KBM-7 (cell line): ENCODE results near the gene ASB7.
"Not testable (repeated sequence)": the region's sequence is repeated elsewhere in the genome, so short reads cannot be mapped to it uniquely, and the experiment has no call there.

ENCODE experiments used
- DNase-seq: peaks from one replicate; pipeline ENCODE4 v3.0.0-alpha.2; 2015
- in situ Hi-C: fragments of 300-500 bp; cut with MboI; formaldehyde crosslinking; loops from 2 replicates; pipeline ENCODE4 v1.14.3; 2020; ENCODE audit warnings: low sequenced_read_pairs, low pct_unique_long_range_greater_than_20kb, mixed read lengths

Gene ASB7

DNA sequence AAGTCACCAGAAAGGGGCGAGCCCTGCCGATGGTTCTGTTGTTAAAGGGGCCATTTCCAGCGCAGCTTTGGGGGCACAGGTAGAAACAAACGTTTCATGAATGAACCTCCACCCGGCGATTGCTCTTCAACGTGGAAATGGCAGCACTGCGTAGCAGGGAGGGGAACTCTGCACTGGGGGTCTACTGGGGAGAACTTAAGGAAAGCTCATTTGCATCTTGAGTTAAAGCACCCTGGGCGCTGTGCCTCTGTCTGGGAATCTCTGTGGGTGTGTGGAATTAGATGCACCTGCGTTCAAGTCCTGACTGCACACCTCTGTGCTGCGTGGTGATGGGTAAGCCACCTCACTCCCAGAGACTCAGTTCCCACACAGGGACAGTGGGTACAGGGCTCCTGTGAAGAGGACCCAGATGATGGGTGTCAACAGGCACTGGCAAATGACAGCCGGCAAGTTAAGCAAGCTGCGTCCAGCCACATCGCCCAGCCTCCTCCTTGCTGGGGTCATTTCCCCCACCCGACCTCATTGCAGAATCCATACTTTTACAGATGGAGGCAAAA lies 68.8 kb downstream of the ASB7 start:
- in situ Hi-C loops = no loop called here
- DNase-seq = no peak

DNA sequence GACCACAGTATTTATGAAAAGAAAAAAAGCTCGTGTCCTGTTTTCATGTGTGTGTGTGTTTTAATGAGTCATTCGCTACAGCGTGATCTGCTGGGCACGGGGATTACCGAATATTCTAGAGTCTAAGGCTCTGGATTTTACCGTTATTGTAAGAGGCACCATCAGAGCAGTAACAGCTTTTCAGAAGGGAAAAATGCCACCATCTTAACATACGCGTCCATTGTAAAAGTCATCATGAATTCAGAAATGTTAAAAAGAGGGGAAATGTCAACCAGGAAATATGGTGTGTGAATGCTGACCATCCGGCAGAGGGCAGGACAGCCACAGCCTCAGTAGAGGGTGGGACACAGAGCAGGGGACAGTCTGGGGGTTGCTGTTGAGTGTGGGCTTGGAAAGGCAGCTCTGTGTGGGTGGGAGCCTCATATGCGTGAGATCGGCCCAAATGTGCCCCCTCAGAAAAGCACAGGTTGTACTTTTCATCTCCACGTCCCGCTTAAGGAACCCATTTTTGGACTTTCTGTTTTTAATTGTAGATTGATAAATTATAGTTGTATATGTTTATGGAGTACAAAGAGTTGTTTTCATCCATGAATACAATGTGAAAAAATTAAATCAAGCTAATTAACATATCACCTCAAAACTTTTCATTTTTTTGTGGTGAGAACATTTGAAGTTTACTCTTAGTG lies 69.6 kb downstream of the ASB7 start:
- in situ Hi-C loops = no loop called here
- peak; percentile 45 for DNase-seq

DNA sequence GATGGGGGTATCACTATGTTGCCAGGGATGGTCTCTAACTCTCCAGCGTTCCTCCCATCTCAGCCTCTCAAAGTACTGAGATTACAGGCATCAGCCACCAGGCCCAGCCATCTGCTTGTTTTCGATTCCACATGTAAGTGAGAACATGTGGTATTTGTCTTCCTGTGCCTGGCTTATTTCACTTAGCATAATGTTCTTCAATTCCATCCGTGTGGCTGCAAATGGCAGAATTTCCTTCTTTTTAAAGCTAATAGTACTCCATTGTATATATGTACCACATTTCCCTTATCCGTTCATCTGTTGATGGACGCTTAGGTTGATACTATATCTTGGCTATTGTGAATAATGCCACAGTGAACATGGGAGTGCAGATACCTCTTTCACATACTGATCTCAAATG lies 70.6 kb downstream of the ASB7 start:
- no peak for DNase-seq
- in situ Hi-C loops = no loop called here

DNA sequence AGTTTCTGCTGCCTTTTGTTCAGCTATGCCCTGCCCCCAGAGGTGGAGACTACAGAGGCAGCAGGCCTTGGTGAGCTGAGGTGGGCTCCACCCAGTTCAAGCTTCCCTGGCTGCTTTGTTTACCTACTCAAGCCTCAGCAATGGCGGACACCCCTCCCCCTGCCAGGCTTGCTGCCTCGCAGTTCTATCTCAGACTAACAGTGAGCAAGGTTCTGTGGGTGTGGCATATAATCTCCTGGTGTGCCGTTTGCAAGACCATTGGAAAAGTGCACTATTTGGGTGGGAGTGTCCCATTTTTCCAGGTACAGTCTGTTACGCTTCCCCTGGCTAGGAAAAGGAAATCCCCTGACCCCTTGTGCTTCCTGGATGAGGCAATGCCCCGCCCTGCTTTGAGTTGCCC lies 76.8 kb downstream of the ASB7 start:
- DNase-seq, in situ Hi-C loops: not testable (repeated sequence)

DNA sequence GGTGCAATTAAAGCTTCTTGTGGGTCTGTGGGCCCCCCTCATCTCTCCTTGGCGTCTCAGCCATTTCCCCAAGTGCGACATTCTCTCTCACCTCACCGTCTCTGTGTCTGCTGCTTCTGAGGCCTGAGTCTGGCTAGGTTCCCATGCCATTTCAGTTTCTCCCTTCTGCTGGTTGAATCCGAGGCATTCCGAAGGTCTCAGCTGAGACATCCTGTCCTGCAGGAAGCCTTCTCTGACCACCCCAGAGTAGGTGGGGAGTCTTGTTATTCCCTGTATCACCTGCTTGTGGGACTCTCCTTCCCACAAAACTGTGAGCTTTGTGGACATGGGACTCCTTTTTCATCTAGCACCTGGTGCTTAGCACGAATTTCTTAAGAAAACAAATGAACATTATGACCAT lies 78.3 kb downstream of the ASB7 start:
- in situ Hi-C loops = no loop called here

DNA sequence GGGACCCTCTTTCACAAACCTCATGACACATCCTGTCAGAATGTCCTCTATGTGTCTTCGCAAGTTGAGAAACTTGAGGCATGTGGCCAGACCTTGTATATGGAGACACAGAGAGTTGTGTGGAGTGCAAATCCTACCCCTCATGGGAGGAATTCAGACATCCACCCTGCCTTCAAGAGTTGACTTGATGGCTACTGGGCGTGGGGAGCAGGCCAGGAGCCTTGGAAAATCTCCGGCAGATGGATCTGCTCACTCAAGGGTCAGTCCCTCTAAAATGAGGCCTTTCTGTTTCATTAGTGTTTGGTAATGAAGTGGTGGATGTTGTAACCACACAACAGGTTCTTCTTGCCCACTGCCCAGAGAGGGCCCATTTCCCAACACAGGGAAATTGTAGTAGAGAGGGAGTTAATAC lies 79.0 kb downstream of the ASB7 start:
- DNase-seq = no peak

More for the DNA sequence above, 78.3 kb downstream of the ASB7 start:
- DNase-seq = no peak

DNA sequence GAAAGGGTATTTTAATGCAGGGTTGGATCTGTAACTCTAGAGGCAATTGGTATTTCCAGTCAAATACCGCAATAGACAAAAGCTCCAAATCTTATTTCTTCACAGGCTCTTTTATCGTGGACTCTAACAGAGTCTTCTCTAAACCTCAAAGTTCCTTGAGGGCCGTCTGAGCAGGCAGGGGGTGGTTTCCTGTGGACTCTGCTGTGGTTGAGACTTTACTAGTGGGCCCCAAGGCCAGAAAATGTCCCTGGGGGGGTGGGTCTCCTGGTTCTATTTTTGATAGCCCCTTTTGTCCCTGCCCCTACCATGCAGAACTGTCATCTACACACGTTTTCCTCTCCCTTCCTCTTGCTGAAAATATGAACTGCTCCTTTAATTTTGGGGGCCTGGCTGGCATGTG lies 80.1 kb downstream of the ASB7 start:
- in situ Hi-C loops = no loop called here
- no peak for DNase-seq

More for the DNA sequence above, 79.0 kb downstream of the ASB7 start:
- in situ Hi-C loops = no loop called here

DNA sequence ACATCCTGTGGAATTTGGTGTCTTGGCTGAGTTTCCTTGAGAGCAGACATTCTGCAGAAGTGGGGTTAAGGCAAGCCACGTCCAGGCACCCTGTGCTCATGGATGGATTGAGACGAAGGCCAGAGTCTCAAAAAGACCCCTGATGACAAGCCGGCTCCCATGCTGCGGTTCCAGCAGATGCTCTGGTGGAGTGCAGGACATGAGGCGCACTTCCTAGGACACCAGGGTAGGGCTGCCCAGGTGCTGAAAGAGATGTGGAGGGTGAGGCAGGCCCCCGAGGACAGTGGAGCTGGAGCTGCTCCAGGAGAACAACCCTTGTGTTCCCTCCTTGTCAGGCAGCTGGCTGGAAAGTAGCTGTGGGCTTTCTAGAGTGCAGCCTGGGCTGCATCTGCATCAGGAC lies 81.0 kb downstream of the ASB7 start:
- in situ Hi-C loops = no loop called here
- no peak for DNase-seq

DNA sequence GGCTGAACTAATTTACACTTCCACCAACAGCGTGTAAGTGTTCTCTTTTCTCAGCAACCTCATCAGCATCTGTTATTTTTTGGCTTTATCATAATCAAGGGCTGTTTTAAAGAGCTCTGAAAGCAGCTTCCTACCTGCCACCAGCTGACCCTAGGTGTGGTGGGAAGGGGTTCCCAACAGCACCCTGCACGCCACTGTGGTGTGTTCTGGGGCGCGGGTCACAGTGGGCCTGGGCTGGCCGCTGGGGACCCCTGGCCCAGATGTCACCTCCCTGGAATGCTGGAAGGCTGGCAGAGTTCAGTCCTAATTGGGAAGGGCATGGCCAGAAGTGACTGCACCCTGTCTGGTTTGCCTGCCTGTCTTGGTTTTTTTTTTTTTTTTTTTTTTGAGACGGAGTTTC lies 82.2 kb downstream of the ASB7 start:
- in situ Hi-C loops = no loop called here
- no peak for DNase-seq

DNA sequence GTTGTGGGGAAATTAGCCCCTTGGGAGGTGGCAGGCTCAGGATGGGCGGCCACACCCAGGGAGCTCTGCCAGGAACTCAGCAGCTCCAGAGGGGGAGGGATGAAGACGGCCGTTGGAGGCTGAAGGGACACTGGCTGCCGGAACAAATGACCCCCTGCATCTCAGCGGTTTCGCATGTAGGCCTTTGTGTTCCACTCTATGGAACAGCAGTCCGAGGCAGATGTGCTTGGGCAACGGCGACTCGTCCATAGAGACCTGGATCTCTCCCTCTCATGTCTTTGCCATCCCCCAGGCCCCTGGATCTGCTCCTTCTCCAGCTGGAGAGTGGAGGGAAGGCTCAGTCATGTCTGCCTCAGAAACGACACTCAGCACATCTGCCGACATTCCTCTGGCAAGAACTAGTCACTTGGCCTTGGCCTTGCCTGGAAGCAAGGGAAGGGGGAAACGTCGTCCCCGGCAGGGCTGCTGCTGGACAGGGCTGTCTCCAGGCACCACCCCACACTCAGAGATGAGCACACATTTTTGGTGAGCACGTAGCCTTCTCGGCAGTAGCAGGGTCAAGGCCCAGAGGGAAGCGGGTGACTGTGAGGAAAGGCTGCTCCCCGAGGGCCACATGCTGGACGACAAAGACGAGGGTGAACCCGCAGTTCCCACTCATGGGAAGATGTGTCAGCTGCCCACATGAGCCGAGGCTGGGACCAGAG lies 83.8 kb downstream of the ASB7 start:
- DNase-seq = no peak
- in situ Hi-C loops = no loop called here

DNA sequence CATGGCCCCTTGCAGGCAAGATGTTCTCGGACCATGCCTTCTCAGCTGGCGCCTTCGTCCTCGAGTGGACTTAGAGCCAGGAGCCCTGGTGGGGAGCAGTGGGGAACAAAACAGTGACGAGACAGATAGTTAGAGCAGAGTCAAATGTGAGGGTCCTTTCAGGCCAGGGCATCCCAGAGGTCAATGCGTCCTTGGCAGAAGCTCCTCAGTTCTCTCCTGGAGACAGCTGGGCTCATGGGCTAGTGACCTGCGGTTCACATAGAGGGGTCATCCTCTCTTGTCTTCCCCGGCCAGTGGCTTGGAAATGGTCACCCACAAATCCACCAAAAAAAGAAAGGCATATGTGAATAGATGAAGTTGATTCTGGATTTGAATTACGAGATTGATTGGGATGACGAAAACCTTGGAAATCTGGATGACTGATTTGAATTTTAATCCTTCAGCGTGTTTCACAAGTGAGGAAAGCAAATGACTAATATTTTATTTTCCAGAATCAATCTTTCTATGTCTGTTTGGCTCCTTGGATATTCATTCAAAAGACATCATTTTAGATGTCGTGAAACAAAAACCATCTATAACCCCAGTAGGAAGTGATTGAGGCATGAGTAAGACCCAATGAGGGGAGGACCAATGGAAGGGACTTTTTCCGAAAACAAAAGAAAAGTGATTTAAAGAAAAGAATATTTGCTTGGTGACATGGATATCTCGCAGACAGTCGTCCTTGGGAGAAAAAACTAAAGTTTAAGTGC lies 84.5 kb downstream of the ASB7 start:
- in situ Hi-C loops = no loop called here
- DNase-seq = no peak

DNA sequence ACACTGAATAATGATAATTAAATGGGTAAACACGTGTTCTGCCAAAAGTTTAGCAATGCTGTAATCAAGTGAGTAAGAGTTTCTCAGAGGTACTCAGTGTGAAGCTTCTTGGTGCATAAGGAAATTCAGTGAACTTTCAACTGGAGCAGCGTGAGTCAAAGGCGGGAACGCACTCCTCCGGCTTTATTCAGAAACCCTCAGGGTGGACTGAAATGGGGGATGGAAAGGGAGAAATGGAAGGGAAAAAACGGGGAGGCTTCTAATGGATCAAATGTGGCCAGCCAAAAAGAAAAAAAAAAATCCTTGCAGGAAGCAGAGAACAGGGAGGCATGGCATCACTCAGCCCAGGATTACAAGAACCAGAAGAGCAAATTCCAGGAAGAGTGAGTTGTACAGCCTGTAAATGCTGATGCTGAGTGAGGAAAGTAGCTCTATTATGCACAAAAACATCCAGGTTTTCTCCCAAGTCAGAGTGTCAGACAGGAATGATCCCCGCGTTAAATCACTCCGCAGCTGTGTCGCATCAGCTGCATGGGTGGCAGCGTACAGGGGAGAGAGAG lies 85.3 kb downstream of the ASB7 start:
- in situ Hi-C loops = no loop called here
- no peak for DNase-seq

DNA sequence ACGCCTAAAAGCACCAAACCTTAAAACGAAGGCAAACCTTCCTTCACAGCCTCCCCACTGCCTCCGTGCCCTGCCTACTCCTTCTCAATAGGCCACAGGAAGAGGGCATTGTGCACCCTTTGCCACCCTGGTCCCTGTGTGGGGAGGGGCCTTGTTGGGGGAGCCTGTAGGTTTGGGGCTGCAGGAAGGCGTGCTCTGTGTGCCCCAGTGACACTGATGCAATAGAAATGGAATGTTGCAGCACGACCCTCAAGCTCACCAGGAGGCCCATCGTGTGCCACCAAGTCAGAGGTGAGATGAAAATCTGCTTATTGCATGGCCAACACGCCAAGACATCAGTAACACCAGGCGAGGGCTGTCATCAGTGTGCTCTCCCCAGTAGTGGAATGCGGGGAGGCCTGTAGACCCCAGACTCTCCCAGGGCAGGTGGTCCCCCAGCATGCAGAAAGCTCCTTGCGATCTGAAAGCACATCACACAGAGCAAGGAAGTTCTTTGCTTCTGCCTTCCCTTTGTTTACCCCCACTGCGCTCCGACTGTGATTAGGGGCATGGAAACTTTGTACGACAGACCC lies 86.2 kb downstream of the ASB7 start:
- no peak for DNase-seq
- in situ Hi-C loops = no loop called here

DNA sequence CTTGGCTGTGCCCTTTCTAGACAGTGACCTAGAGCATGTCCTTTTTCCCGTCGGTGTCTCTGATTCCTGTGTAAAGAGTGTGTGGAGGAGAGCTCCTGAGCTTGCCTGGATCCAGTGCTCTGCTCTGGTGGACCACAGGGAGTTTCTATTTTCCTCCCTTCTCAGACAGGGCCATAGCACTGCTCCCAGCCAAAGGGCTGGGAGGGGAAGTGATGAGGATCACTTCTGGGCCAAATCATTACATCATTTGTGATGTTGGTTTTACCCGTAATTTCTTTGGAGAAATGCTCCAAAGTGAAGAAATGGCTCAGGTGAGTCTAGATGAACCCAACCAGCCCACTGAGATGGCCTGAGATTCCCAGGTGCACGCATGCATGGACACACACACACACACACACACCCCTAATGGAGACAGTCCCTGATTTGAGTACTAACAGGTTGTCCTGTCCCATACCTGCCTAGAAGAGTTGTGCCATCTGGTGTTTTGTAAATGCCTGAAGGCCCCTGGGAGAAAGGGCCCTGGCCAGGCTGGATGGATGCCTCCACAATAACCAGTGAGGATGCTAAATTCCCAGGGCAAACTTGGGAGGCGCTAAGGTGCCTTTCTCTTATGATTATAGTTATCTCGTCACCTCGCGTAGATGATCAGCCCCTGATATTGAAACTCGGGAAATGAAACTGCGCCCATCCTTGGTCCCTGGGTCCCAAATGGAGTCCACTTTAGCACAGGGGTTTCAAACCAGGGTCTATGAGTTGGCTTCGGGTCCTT lies 86.9 kb downstream of the ASB7 start:
- in situ Hi-C loops = no loop called here

DNA sequence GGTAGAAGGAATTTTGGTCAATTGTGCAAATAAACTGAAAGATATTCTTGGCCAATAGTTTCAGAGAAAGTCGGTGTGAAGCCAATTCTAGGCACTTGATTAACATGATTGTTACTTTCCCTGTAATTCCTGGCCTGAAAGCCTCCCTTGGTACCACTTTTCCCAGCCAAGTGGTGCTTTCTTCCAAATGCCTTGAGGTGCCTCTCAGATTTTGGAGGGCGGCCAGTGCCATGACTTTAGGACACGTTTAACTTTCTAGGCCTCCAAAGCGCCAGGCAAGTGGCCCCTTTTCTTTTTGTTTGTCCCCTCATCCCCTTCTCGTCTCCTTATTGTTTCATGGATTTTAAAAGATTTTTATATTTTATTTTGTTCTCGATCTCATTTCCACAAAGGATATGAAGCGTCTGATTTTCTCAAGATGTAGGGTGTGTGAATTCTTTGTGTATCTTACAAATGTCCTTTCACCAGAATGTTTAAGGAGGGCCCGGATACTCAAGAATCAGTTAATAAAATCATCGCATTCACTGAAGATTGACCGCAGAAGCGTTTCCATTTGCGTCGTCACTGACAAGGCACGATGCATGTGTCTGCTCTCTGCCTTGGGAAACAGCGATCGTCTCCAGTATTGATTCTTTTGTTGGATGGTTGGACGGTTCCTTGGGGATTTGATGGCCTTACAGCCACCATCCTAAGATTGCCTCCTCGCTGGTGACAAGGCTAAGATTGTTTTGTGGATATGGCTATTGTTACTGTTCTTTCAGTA lies 87.8 kb downstream of the ASB7 start:
- no peak for DNase-seq
- in situ Hi-C loops = no loop called here

More for the DNA sequence above, 86.9 kb downstream of the ASB7 start:
- no peak for DNase-seq

DNA sequence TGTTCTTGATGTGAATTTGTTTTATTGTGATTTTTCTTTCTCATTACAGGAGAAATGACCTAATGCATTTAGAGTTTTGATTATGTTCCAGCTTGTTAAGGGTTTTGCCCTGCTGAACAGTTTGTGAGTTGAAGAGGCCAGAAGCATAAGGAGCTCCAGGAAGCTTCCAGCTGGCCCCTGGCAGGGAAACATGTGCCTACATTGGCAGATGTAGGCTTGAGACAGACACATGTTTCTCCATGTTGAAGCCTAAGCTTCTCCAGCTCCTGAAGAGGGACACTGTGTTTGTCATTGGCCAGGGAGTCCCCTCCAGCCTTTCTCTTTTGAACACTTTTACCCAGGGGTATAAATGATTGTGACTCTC lies 88.4 kb downstream of the ASB7 start:
- no peak for DNase-seq
- in situ Hi-C loops = no loop called here

DNA sequence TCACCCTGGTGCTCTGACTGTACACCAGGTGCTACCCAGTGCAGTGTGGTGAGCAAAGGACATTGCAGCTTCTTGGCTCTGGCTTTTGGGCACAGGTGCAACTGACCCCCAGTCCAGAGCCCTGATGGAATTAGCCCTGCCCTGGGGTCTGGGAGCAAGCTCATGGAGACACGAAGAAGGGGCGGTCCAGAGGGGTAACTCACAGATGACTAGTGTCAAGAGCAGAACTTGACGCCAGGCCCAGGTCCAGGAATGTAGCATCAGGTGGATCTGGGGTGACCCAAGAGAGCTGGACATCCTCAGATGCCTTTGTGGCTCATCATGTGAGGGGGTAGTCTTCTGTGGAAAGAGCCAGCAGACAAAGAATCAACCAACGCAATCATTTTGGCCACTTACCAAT lies 88.9 kb downstream of the ASB7 start:
- DNase-seq = no peak
- in situ Hi-C loops = no loop called here

DNA sequence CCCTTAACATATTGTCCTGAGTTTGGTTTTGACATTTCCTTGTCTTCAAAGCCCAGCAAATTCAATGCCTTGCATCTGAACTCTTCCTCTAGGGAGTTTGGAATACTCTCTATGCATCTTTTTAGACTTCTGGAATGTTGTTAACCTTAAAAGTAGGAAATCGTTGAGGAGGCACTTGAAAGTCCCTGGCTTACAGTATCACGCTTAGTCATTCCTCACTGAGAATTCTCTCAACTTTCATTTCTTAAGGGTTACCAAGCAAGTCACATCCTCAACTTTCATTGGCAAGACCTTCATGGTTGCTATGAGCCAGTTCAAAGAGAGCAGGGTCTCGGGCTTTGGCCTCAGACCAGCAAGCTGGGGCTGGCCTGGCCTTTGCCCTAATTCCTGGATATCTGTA lies 89.9 kb downstream of the ASB7 start:
- no peak for DNase-seq
- in situ Hi-C loops = no loop called here
